K562 (cell line): Measurements from ENCODE around the gene MAP1LC3B.

ENCODE experiments used
- BRCA1 ChIP-seq, 2 experiments: fragments of 450-650 bp in 1 of 2; sonication (generic) in 1 of 2; formaldehyde crosslinking in 1 of 2; IDR thresholded peaks; 2 replicates each; pipeline versions ENCODE4 v1.5.0 to v1.6.1; 2017 to 2020; ENCODE audit warnings: mild to moderate bottlenecking in 1 of 2, missing genetic modification reagents in 1 of 2
- MEF2D ChIP-seq: conservative IDR thresholded peaks from 2 replicates; pipeline ENCODE4 v1.6.1; 2016; ENCODE audit warnings: low read depth, missing genetic modification characterization, missing compliant biosample characterization

DNA sequence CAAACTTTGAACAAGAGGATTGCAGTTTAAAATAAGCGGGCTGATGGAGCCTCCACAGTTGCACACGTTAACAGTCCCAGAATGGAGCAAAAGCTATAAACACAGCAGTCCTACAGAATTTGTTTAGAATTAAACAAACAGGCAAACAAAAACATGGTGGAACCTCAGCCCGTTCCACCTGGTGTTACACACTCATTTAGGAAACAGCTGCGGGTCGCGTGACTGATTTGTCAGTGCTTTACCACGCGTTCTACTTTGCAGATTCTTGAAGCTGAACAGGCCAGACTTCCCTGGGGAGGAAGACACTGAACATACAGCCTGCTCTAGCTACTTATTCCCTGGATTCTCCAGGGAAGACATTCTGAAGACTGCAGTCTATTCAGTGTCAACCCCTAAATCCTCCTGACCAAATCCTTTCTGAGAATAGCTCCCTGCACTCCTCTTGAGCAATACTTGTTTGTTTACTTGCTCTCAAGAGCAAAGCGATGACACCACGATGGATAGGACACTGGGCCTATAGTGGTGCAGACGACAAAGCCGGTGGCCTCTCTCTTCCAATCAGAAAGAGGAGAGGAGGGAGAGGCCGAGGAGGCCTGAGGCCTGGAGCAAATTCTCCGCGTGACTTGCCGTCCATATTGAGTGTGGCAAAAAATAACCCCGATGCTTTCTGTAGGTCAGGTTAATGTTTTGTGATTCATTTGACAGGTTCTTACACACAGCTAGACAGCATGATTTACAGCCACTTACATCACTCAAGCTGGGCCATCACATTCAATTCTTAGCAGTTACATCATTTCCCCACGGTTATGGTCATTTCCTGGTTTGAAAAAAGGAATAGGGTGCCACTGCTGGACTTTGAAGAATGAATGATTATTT is 4.0 kb upstream of the MAP1LC3B start:
- TF ChIP-seq BRCA1 (IDR thresholded peaks at IDR 0.05): no peak
- TF ChIP-seq BRCA1 (CRISPR knock-in tag; IDR thresholded peaks at IDR 0.05): no peak
- TF ChIP-seq MEF2D: peak; percentile 68; the same call in 1 of the 2 replicates
